H1 (cell line): Measurements from ENCODE around the gene CYP4V2. TPM values are rescaled to one million over a fixed set of nuclear protein-coding genes. Genes with fewer than 3 reads are reported as not detected.

Source experiments
- CTCF ChIA-PET: fragments of 300-600 bp; sonication (Branson Sonifier 250); formaldehyde crosslinking; loops from one replicate; lab custom pipeline; 2021; ENCODE audit not compliant: partially characterized antibody; lab: Charles Lee
- POLR2A ChIA-PET: fragments of 300-600 bp; sonication (Branson Sonifier 250); formaldehyde crosslinking; loops from one replicate; lab custom pipeline; 2021; ENCODE audit warnings: inconsistent platforms; ENCODE audit not compliant: partially characterized antibody; lab: Charles Lee
- DNase-seq, 2 experiments: peaks; one replicate each; pipeline versions ENCODE4 v3.0.0 to v3.0.0-alpha.2; 2010 to 2022; ENCODE audit warnings: low spot score in 2 of 2, low read depth in 1 of 2, mixed read lengths in 1 of 2
- FAIRE-seq: peaks from 2 replicates; lab custom pipeline; 2011; peaks lifted over from hg19 to GRCh38; lab: Jason Lieb, UNC
- H2AFZ ChIP-seq: 2 replicates; pipeline ENCODE4 v1.8.1; 2012; ENCODE audit warnings: low read length, inconsistent platforms
- H2AK5ac ChIP-seq: 2 replicates; pipeline ENCODE4 v1.6.1; 2013; ENCODE audit warnings: low read depth, low read length
- H2BK120ac ChIP-seq: replicated peaks from 2 replicates; pipeline ENCODE3; 2013; ENCODE audit warnings: low read depth, low read length, inconsistent platforms
- H2BK12ac ChIP-seq: 2 replicates; pipeline ENCODE4 v1.6.1; 2013; ENCODE audit warnings: low read depth, low read length
- H2BK15ac ChIP-seq: 2 replicates; pipeline ENCODE4 v1.6.1; 2013; ENCODE audit warnings: low read length
- H2BK20ac ChIP-seq: 2 replicates; pipeline ENCODE4 v1.6.1; 2013; ENCODE audit warnings: low read length
- H2BK5ac ChIP-seq: 2 replicates; pipeline ENCODE4 v1.6.1; 2013; ENCODE audit warnings: low read depth, low read length
- H3K14ac ChIP-seq: 2 replicates; pipeline ENCODE4 v1.6.1; 2013; ENCODE audit warnings: inconsistent platforms; ENCODE audit not compliant: insufficient read length
- H3K18ac ChIP-seq: 2 replicates; pipeline ENCODE4 v1.6.1; 2013; ENCODE audit warnings: low read length; ENCODE audit errors: extremely low read depth
- H3K23ac ChIP-seq: 2 replicates; pipeline ENCODE4 v1.6.1; 2013; ENCODE audit warnings: inconsistent platforms; ENCODE audit not compliant: insufficient read length
- H3K23me2 ChIP-seq: 2 replicates; pipeline ENCODE4 v1.6.1; 2013; ENCODE audit warnings: low read depth, low read length
- H3K27ac ChIP-seq: 2 replicates; pipeline ENCODE4 v1.6.1; 2011; ENCODE audit warnings: low read depth, low read length, inconsistent platforms
- H3K27me3 ChIP-seq, 4 experiments: replicated peaks in 1 of 4; 1 replicate in 1 of 4; 2 replicates in 3 of 4; pipeline versions ENCODE4 v1.6.1 to v1.8.1; 2011 to 2013; ENCODE audit warnings: low read length in 3 of 4, mild to moderate bottlenecking in 3 of 4, inconsistent platforms in 2 of 4, mixed read lengths in 2 of 4, moderate library complexity in 1 of 4; ENCODE audit not compliant: control insufficient read depth in 3 of 4, insufficient read depth in 3 of 4; ENCODE audit errors: extremely low read depth in 1 of 4
- H3K36me3 ChIP-seq, 4 experiments: 2 replicates each; pipeline versions ENCODE4 v1.6.1 to v1.8.1; 2011 to 2013; ENCODE audit warnings: mild to moderate bottlenecking in 4 of 4, low read length in 3 of 4, moderate library complexity in 2 of 4, control low read depth in 1 of 4, inconsistent platforms in 1 of 4; ENCODE audit not compliant: insufficient read depth in 4 of 4, control insufficient read depth in 2 of 4
- H3K4ac ChIP-seq: replicated peaks from 2 replicates; pipeline ENCODE3; 2013; ENCODE audit warnings: low read length, low read depth, mixed read lengths, inconsistent platforms; ENCODE audit not compliant: insufficient read length
- H3K4me1 ChIP-seq, 4 experiments: replicated peaks in 1 of 4; 1 replicate in 1 of 4; 2 replicates in 3 of 4; pipeline versions ENCODE4 v1.6.1 to v1.8.1; 2011 to 2013; ENCODE audit warnings: low read length in 3 of 4, inconsistent platforms in 2 of 4, mixed read lengths in 1 of 4; ENCODE audit not compliant: insufficient read depth in 4 of 4, control insufficient read depth in 3 of 4
- H3K4me2 ChIP-seq, 2 experiments: 2 replicates each; pipeline versions ENCODE4 v1.6.1 to v1.8.1; 2011 to 2013; ENCODE audit warnings: low read depth in 2 of 2, low read length in 2 of 2, control low read depth in 1 of 2, inconsistent platforms in 1 of 2, mild to moderate bottlenecking in 1 of 2; ENCODE audit not compliant: insufficient read depth in 1 of 2
- H3K4me3 ChIP-seq, 4 experiments: fragments of 200-600, 300-600 bp in 1 of 4; sonication (generic), shearing (Covaris generic), sonication (Bioruptor Twin) in 1 of 4; 2 replicates each; pipeline versions ENCODE4 v1.5.1 to v1.8.1; 2011 to 2016; ENCODE audit warnings: low read length in 4 of 4, low read depth in 3 of 4, control low read depth in 2 of 4, inconsistent platforms in 2 of 4, mild to moderate bottlenecking in 2 of 4, mixed read lengths in 1 of 4, moderate library complexity in 1 of 4; ENCODE audit not compliant: insufficient read depth in 2 of 4; ENCODE audit errors: extremely low read depth in 1 of 4
- H3K56ac ChIP-seq: replicated peaks from 2 replicates; pipeline ENCODE3; 2013; ENCODE audit warnings: low read depth, mild to moderate bottlenecking, mixed read lengths, low read length, inconsistent platforms; ENCODE audit not compliant: insufficient read length
- H3K79me1 ChIP-seq: 2 replicates; pipeline ENCODE4 v1.6.1; 2013; ENCODE audit warnings: low read depth, low read length, control low read depth
- H3K79me2 ChIP-seq, 2 experiments: 2 replicates each; pipeline versions ENCODE4 v1.6.1 to v1.8.1; 2012 to 2013; ENCODE audit warnings: low read length in 2 of 2, mild to moderate bottlenecking in 2 of 2, inconsistent platforms in 1 of 2; ENCODE audit not compliant: insufficient read depth in 2 of 2, control insufficient read depth in 1 of 2
- H3K9ac ChIP-seq, 4 experiments: replicated peaks in 1 of 4; 1 replicate in 1 of 4; 2 replicates in 3 of 4; pipeline versions ENCODE4 v1.6.1 to v1.8.1; 2011 to 2013; ENCODE audit warnings: low read depth in 3 of 4, low read length in 3 of 4, control low read depth in 2 of 4, mild to moderate bottlenecking in 2 of 4, moderate library complexity in 2 of 4, inconsistent platforms in 1 of 4; ENCODE audit errors: extremely low read depth in 1 of 4
- H3K9me3 ChIP-seq, 2 experiments: 2 replicates each; pipeline versions ENCODE4 v1.6.1 to v1.8.1; 2012 to 2013; ENCODE audit warnings: mild to moderate bottlenecking in 2 of 2, moderate library complexity in 2 of 2, control low read depth in 1 of 2, inconsistent platforms in 1 of 2, low read depth in 1 of 2, low read length in 1 of 2, mixed read lengths in 1 of 2; ENCODE audit not compliant: insufficient read depth in 2 of 2
- H4K20me1 ChIP-seq, 2 experiments: replicated peaks in 1 of 2; 2 replicates each; pipeline versions ENCODE3 to v1.8.1; 2011 to 2013; ENCODE audit warnings: inconsistent platforms in 2 of 2, low read length in 2 of 2, mild to moderate bottlenecking in 1 of 2; ENCODE audit not compliant: insufficient read depth in 2 of 2, control insufficient read depth in 1 of 2
- H4K5ac ChIP-seq: 2 replicates; pipeline ENCODE4 v1.6.1; 2013; ENCODE audit warnings: low read length, low read depth, mixed read lengths, inconsistent platforms; ENCODE audit not compliant: insufficient read length
- H4K8ac ChIP-seq: 2 replicates; pipeline ENCODE4 v1.8.0; 2013; ENCODE audit warnings: mild to moderate bottlenecking, moderate library complexity, low read length, inconsistent platforms; ENCODE audit not compliant: insufficient read depth; ENCODE audit errors: extremely low read depth
- H4K91ac ChIP-seq: replicated peaks from 2 replicates; pipeline ENCODE3; 2013; ENCODE audit warnings: low read length, mixed read lengths, inconsistent platforms; ENCODE audit not compliant: insufficient read length
- ATF3 ChIP-seq: IDR thresholded peaks from 2 replicates; pipeline ENCODE4 v1.6.1; 2011; ENCODE audit warnings: low read depth, mild to moderate bottlenecking, low read length; ENCODE audit not compliant: insufficient read depth
- BACH1 ChIP-seq: IDR thresholded peaks from 2 replicates; pipeline ENCODE4 v1.6.1; 2012; ENCODE audit warnings: low read length, improper control_type of control experiment
- BRCA1 ChIP-seq: IDR thresholded peaks from 2 replicates; pipeline ENCODE4 v1.6.1; 2012; ENCODE audit warnings: low read depth, low read length, improper control_type of control experiment
- CBX8 ChIP-seq: fragments of 300-800, 300-1000 bp; sonication (generic); IDR thresholded peaks from 2 replicates; pipeline ENCODE4 v1.7.1; 2016; ENCODE audit warnings: low read depth, low read length, borderline replicate concordance
- GABPA ChIP-seq: IDR thresholded peaks from 2 replicates; pipeline ENCODE4 v1.6.1; 2011; ENCODE audit warnings: mild to moderate bottlenecking, low read length, moderate library complexity, borderline replicate concordance; ENCODE audit not compliant: insufficient read depth
- KDM5A ChIP-seq: fragments of 200-600 bp; IDR thresholded peaks from 2 replicates; pipeline ENCODE4 v1.7.1; 2012; ENCODE audit warnings: mild to moderate bottlenecking, low read length, inconsistent platforms, mixed read lengths
- NANOG ChIP-seq: IDR thresholded peaks from 2 replicates; pipeline ENCODE4 v1.6.1; 2011; ENCODE audit warnings: low read length, low read depth, mild to moderate bottlenecking, inconsistent platforms; ENCODE audit not compliant: insufficient read depth, poor library complexity, severe bottlenecking
- RNF2 ChIP-seq: fragments of 200-900, 300-1000 bp; sonication (generic); IDR thresholded peaks from 2 replicates; pipeline ENCODE4 v1.7.1; 2016; ENCODE audit warnings: borderline replicate concordance, low read depth, mild to moderate bottlenecking, antibody characterized with exemption, low read length; ENCODE audit not compliant: poor library complexity, severe bottlenecking; ENCODE audit errors: missing control alignments
- SIX5 ChIP-seq: IDR thresholded peaks from 2 replicates; pipeline ENCODE4 v1.6.1; 2011; ENCODE audit warnings: mild to moderate bottlenecking, low read depth, low read length
- TAF7 ChIP-seq: optimal IDR thresholded peaks from 2 replicates; pipeline ENCODE3; 2011; ENCODE audit warnings: low read depth, mild to moderate bottlenecking, inconsistent platforms, low read length, moderate library complexity, borderline replicate concordance
- TCF12 ChIP-seq: IDR thresholded peaks from 2 replicates; pipeline ENCODE4 v1.6.1; 2011; ENCODE audit warnings: low read depth, mild to moderate bottlenecking, low read length
- WGBS, 2 experiments: shearing (Covaris generic) in 1 of 2; methylation state at CpG; one replicate each; pipeline versions ENCODE4 v1.1.6 to v1.1.7; 2013 to 2015; ENCODE audit warnings: low lambda C conversion rate in 2 of 2, mixed read lengths in 2 of 2, inconsistent platforms in 1 of 2, low coverage in 1 of 2, missing lambda C conversion rate in 1 of 2; ENCODE audit not compliant: insufficient replicate concordance in 2 of 2, insufficient coverage in 1 of 2, insufficient read length in 1 of 2; ENCODE audit errors: extremely low coverage in 1 of 2, missing lambda C conversion rate in 1 of 2; 5-methylcytosine and 5-hydroxymethylcytosine counted together
- polyA plus RNA-seq, 7 experiments: library from polyadenylated mRNA; depleted of rRNA in 3 of 7; stranded (reverse) in 5 of 7; unstranded in 2 of 7; fragments of >200 nt in 5 of 7; fragments of 200-250 nt in 2 of 7; gene quantifications; 1 replicate in 5 of 7; 2 replicates in 1 of 7; 4 replicates in 1 of 7; pipeline versions ENCODE4 v1.2.1 to v1.2.3, GENCODE V29; 2011 to 2013; ENCODE audit warnings: missing spikeins in 2 of 7, mixed read lengths in 2 of 7
- total RNA-seq: library from RNA; stranded (reverse); fragmentation: NEBNext Ultra II Directional; extraction: Animal tissue kit (Norgen Biotek cat#: 25700); gene quantifications from 2 replicates; pipeline ENCODE4 v1.2.1, GENCODE V29; 2021
- TF ChIP-seq, protein P1 (sequence below): IDR thresholded peaks from 2 replicates; pipeline ENCODE4 v1.6.1; 2012; ENCODE audit warnings: inconsistent platforms

CYP4V2 gene
- total and polyA plus RNA-seq, 2 of the 8 experiments (the other 6 are each of a cell fraction or from before 2014, with no cell fraction given): 0.65 to 1.0 TPM

- no peaks in the 10 kb centered on the region for H3K36me3 ChIP-seq
- TF ChIP-seq BACH1: no peak
- no peak for TF ChIP-seq KDM5A
- TF ChIP-seq RNF2: no peak
- TF ChIP-seq GABPA: no peak
- no peak for TF ChIP-seq NANOG
- TF ChIP-seq TAF7: no peak
- TF ChIP-seq ATF3: no peak
- TF ChIP-seq SIX5: no peak
- no peak for TF ChIP-seq CBX8
- TF ChIP-seq, protein P1, sequence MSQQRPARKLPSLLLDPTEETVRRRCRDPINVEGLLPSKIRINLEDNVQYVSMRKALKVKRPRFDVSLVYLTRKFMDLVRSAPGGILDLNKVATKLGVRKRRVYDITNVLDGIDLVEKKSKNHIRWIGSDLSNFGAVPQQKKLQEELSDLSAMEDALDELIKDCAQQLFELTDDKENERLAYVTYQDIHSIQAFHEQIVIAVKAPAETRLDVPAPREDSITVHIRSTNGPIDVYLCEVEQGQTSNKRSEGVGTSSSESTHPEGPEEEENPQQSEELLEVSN: no peak
- TF ChIP-seq TCF12: no peak
- no peak for TF ChIP-seq BRCA1
- TF ChIP-seq, all 59 proteins: peak for 0
- Histone ChIP-seq H4K20me1 (peaks cover 0 to 2% of the 10 kb centered on the region in 2 experiments), H3K4me1 (peaks cover 4 to 16% (median 8%) of the 10 kb centered on the region in 4 experiments; a peak in 5 of 7 replicates), H2BK5ac (no peak overlapping the region), H3K56ac (no peak overlapping the region), H3K9ac (no peak overlapping the region), H2AFZ (no peak overlapping the region), H3K4me2 (no peak overlapping the region), H4K91ac (no peak overlapping the region), H3K79me2 (no peaks in the 10 kb centered on the region), H3K27me3 (peaks cover 1 to 28% (median 22%) of the 10 kb centered on the region in 4 experiments), H3K23ac (no peak overlapping the region), H4K8ac (no peak overlapping the region), H2BK120ac (no peak overlapping the region), H3K79me1 (no peaks in the 10 kb centered on the region), H3K18ac (no peak overlapping the region), H3K14ac (no peak overlapping the region), H2BK15ac (no peak overlapping the region), H3K27ac (no peak overlapping the region), H3K4me3 (no peak overlapping the region), H3K9me3 (no peaks in the 10 kb centered on the region), H2BK12ac (no peak overlapping the region), H4K5ac (no peak overlapping the region), H3K23me2 (peaks cover 6% of the 10 kb centered on the region), H2AK5ac (no peak overlapping the region), H2BK20ac (no peak overlapping the region), H3K4ac (no peak overlapping the region)
- FAIRE-seq (no peak), DNase-seq (no peak)
- 96% methylated on average over 1 of the region's 1 CpG; no CpG with 5 or more reads in 1 of the 2 experiments for WGBS, 2 experiments
- POLR2A ChIA-PET: no interaction called here
- CTCF ChIA-PET: no interaction called here
These were observed 42.9 kb upstream of the CYP4V2 start for GRCh38 chr4:186148336-186148975.
